B cell (primary cell): ENCODE data around the gene CCDC24. TPM values are rescaled to one million over a fixed set of nuclear protein-coding genes. Genes with fewer than 3 reads are reported as not detected.

Source experiments
- ATAC-seq: fragments of 200-7000 bp; cut with Tn5 transposase; one replicate; pipeline ENCODE4 v1.10.0; 2021; ENCODE audit warnings: low read depth, mild to moderate bottlenecking, moderate number of reproducible peaks, moderate library complexity
- CTCF ChIA-PET: fragments of 350-600 bp; sonication (Branson Sonifier 250); formaldehyde crosslinking; loops from one replicate; lab custom pipeline; 2021; ENCODE audit warnings: antibody characterized with exemption, inconsistent platforms; lab: Charles Lee
- POLR2A ChIA-PET: fragments of 350-600 bp; sonication (Branson Sonifier 250); formaldehyde crosslinking; loops from one replicate; lab custom pipeline; 2021; ENCODE audit warnings: antibody characterized with exemption; lab: Charles Lee
- DNase-seq: peaks from one replicate; pipeline ENCODE4 v3.0.0; 2013
- H2AFZ ChIP-seq: 2 replicates; pipeline ENCODE4 v1.6.1; 2012; ENCODE audit warnings: mild to moderate bottlenecking, low read depth, low read length; ENCODE audit not compliant: insufficient read depth, poor library complexity, severe bottlenecking
- H3K27ac ChIP-seq, 2 donors: 1 replicate in 1 of 2; 2 replicates in 1 of 2; pipeline ENCODE4 v1.5.1; 2012 to 2013; ENCODE audit warnings: low read length in 2 of 2, mild to moderate bottlenecking in 2 of 2, moderate library complexity in 1 of 2
- H3K27me3 ChIP-seq, 4 experiments: fragments of 200-600 bp in 1 of 4; sonication (generic) in 1 of 4; replicated peaks in 1 of 4; 1 replicate in 2 of 4; 2 replicates in 2 of 4; pipeline versions ENCODE4 v1.6.1 to v1.7.0; 2013 to 2016; ENCODE audit warnings: low read length in 3 of 4, mild to moderate bottlenecking in 2 of 4, mixed read lengths in 1 of 4, moderate library complexity in 1 of 4; ENCODE audit not compliant: insufficient read depth in 4 of 4, control insufficient read depth in 3 of 4; ENCODE audit errors: control extremely low read depth in 1 of 4
- H3K36me3 ChIP-seq, 2 experiments: replicated peaks in 1 of 2; 1 replicate in 1 of 2; 2 replicates in 1 of 2; pipeline versions ENCODE4 v1.6.1 to v1.7.1; 2013; ENCODE audit warnings: low read length in 1 of 2; ENCODE audit not compliant: insufficient read depth in 2 of 2, control insufficient read depth in 1 of 2; ENCODE audit errors: control extremely low read depth in 1 of 2, extremely low read depth in 1 of 2
- H3K4me1 ChIP-seq, 2 donors: fragments of 200-600 bp in 1 of 2; sonication (generic) in 1 of 2; 1 replicate in 1 of 2; 2 replicates in 1 of 2; pipeline versions ENCODE4 v1.5.1 to v1.6.1; 2013 to 2017; ENCODE audit warnings: low read length in 2 of 2; ENCODE audit not compliant: control insufficient read depth in 2 of 2, insufficient read depth in 2 of 2
- H3K4me2 ChIP-seq: replicated peaks from 2 replicates; pipeline ENCODE3; 2012; ENCODE audit warnings: mild to moderate bottlenecking, low read depth, low read length; ENCODE audit not compliant: poor library complexity, severe bottlenecking
- H3K4me3 ChIP-seq, 5 experiments: fragments of 200-600 bp in 1 of 5; sonication (generic) in 1 of 5; 1 replicate in 3 of 5; 2 replicates in 2 of 5; pipeline versions ENCODE4 v1.5.1 to v1.7.0; 2011 to 2016; ENCODE audit warnings: low read length in 4 of 5, mild to moderate bottlenecking in 4 of 5, low read depth in 2 of 5, control low read depth in 1 of 5, moderate library complexity in 1 of 5; ENCODE audit not compliant: insufficient read depth in 1 of 5; ENCODE audit errors: control extremely low read depth in 1 of 5, extremely low read depth in 1 of 5
- H3K79me2 ChIP-seq: fragments of 200-600 bp; sonication (generic); one replicate; pipeline ENCODE4 v1.6.0; 2016; ENCODE audit warnings: low read length; ENCODE audit not compliant: control insufficient read depth, insufficient read depth
- H3K9ac ChIP-seq: fragments of 200-600 bp; sonication (generic); 2 replicates; pipeline ENCODE4 v1.6.1; 2017; ENCODE audit warnings: mild to moderate bottlenecking, low read length, moderate library complexity
- H3K9me3 ChIP-seq, 3 donors: one replicate each; pipeline versions ENCODE4 v1.6.1 to v1.7.1; 2013; ENCODE audit warnings: low read length in 2 of 3; ENCODE audit not compliant: control insufficient read depth in 2 of 3, insufficient read depth in 1 of 3; ENCODE audit errors: control extremely low read depth in 1 of 3
- H4K20me1 ChIP-seq: 2 replicates; pipeline ENCODE4 v1.6.0; 2012; ENCODE audit warnings: mild to moderate bottlenecking, low read length; ENCODE audit not compliant: insufficient read depth, control insufficient read depth, poor library complexity, severe bottlenecking
- H3K27ac Mint-ChIP-seq: one replicate; pipeline ENCODE4 v1.8.0; 2021; ENCODE audit warnings: mixed read lengths
- H3K27me3 Mint-ChIP-seq: one replicate; pipeline ENCODE4 v1.8.0; 2021; ENCODE audit warnings: mixed read lengths
- H3K4me1 Mint-ChIP-seq: one replicate; pipeline ENCODE4 v1.8.0; 2021; ENCODE audit warnings: mixed read lengths
- H3K4me3 Mint-ChIP-seq: one replicate; pipeline ENCODE4 v1.8.0; 2021; ENCODE audit warnings: mixed read lengths
- H3K9me3 Mint-ChIP-seq: one replicate; pipeline ENCODE4 v1.8.0; 2022; ENCODE audit warnings: mixed read lengths; ENCODE audit not compliant: insufficient read depth
- CTCF ChIP-seq: fragments of 200-600 bp; IDR thresholded peaks from one replicate; pipeline ENCODE4 v1.8.0; 2022; ENCODE audit warnings: antibody characterized with exemption, mild to moderate bottlenecking
- EZH2 ChIP-seq: IDR thresholded peaks from 2 replicates; pipeline ENCODE4 v1.6.1; 2012; ENCODE audit warnings: borderline replicate concordance, low read depth, mild to moderate bottlenecking, moderate library complexity, low read length; ENCODE audit not compliant: insufficient read depth, poor library complexity, severe bottlenecking
- WGBS: methylation state at CpG from one replicate; pipeline ENCODE4 v1.1.5; 2013; ENCODE audit warnings: missing lambda C conversion rate; ENCODE audit not compliant: insufficient coverage; 5-methylcytosine and 5-hydroxymethylcytosine counted together
- intact Hi-C: fragments of 100-400 bp; cut with micrococcal nuclease; formaldehyde crosslinking; loops from one replicate; pipeline ENCODE4 v1.10.0; 2022
- polyA plus RNA-seq: library from polyadenylated mRNA; depleted of rRNA; stranded (reverse); fragments of >200 nt; gene quantifications from 2 replicates; pipeline ENCODE4 v1.2.3, GENCODE V29; 2012
- total RNA-seq, 2 donors: library from RNA; stranded (reverse); fragments of 120-200 nt in 1 of 2; gene quantifications; 1 replicate in 1 of 2; 2 replicates in 1 of 2; pipeline versions ENCODE4 v1.2.3 to v1.2.4, GENCODE V29; 2013 to 2022

CCDC24 gene
- total and polyA plus RNA-seq, 2 donors (not counting 1 experiment from before 2014, with no cell fraction given), result 10.1 to 18.4 TPM

DNA sequence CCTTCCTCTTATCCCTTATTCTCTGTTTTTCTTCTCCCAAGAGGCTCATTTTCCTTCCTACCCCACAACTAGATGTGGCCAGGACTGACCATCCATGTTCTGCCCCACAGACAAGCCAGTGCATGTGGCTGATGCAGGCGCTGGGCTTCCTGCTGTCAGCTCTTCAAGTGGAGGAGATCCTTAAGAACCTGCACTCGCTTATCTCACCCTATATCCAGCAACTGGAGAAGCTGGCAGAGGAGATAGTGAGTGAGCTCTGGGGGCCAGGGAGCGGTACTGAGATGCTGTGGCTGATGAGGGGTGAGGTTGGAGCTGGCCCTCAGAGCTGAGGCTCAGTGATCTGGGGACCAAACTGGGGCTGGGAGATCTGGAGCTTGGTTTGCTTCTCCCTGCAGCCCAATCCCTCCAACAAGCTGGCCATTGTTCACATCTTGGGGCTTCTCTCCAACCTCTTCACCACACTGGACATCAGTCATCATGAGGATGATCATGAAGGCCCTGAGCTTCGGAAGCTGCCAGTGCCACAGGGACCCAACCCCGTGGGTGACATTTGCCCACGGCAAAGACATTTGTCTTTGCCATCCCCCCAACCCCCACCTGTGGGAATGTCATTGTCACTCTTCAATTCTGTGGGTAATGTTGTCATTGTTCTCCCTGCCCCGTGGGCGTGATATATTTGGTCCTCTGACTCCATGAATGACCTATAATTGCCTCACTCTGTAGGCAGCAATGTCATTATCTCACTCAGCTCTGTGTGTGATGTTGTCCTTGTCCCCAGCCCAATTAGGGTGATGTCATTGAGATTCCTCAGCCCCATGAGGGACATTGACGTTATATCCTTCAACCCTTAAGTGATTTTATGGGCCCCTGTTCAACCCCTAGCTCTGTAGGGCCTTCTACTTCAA lies 32.8 kb upstream of the CCDC24 start:
- H2AFZ ChIP-seq, result no peak overlapping the region
- 97% methylated on average over 5 of the region's 9 CpGs for WGBS
- no peaks in the 10 kb centered on the region for H3K9me3 Mint-ChIP-seq
- ChIA-PET CTCF (no interaction called here), POLR2A (no interaction called here)
- no peaks in the 10 kb centered on the region for H4K20me1 ChIP-seq
- no peak overlapping the region for H3K4me3 ChIP-seq
- H3K27me3 Mint-ChIP-seq, result no peaks in the 10 kb centered on the region
- peaks cover 8% of the 10 kb centered on the region for H3K79me2 ChIP-seq
- intact Hi-C loops, result no loop called here
- H3K4me1 Mint-ChIP-seq, result no peaks in the 10 kb centered on the region
- no peak overlapping the region for H3K4me3 Mint-ChIP-seq
- H3K27me3 ChIP-seq, result no peaks in the 10 kb centered on the region
- no peak overlapping the region for H3K27ac ChIP-seq
- H3K36me3 ChIP-seq, result peaks cover 0 to 23% of the 10 kb centered on the region in 2 experiments
- H3K9ac ChIP-seq, result no peak overlapping the region
- H3K4me2 ChIP-seq, result no peak overlapping the region
- ATAC-seq (no peak), DNase-seq (no peak)
- no peaks in the 10 kb centered on the region for H3K4me1 ChIP-seq
- no peaks in the 10 kb centered on the region for H3K9me3 ChIP-seq
- TF ChIP-seq EZH2 (no peak), CTCF (no peak)
- H3K27ac Mint-ChIP-seq, result no peak overlapping the region

DNA sequence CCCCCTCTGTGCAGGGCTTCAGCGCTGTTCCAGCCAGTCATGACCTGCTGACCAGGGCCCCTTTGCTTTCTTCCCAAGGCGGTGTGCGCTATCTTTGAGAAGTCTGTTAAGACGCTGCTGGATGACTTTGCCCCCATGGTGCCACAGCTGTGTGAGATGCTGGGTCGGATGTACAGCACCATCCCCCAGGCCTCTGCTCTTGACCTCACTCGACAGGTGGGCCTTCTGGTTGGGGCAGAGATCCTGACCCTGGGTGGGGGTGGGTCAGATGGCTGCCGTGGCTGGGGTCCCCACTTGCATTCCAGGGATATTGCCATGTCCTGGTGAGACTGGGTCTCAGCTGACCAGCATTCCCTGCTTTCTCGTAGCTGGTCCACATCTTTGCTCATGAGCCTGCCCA lies 30.6 kb upstream of the CCDC24 start:
- DNase-seq, result no peak
- Histone ChIP-seq H3K36me3 (peaks cover 0 to 23% of the 10 kb centered on the region in 2 experiments), H3K4me3 (no peak overlapping the region), H3K9me3 (no peaks in the 10 kb centered on the region), H3K9ac (no peak overlapping the region), H3K4me2 (no peak overlapping the region), H3K79me2 (no peaks in the 10 kb centered on the region), H4K20me1 (no peaks in the 10 kb centered on the region), H2AFZ (no peak overlapping the region), H3K27ac (no peak overlapping the region), H3K4me1 (no peaks in the 10 kb centered on the region), H3K27me3 (no peaks in the 10 kb centered on the region)
- Mint-ChIP-seq H3K27me3 (no peaks in the 10 kb centered on the region), H3K9me3 (no peaks in the 10 kb centered on the region), H3K4me1 (no peaks in the 10 kb centered on the region), H3K4me3 (no peak overlapping the region), H3K27ac (no peak overlapping the region)
- WGBS, result 98% methylated on average over 6 of the region's 8 CpGs
- POLR2A ChIA-PET, result no interaction called here
- intact Hi-C loops, result no loop called here
- TF ChIP-seq CTCF, result no peak
- no peak for TF ChIP-seq EZH2
- CTCF ChIA-PET, result no interaction called here
- no peak for ATAC-seq
